ENCODE data around the gene CNTLN.
A peak's percentile ranks its signal among the peaks of the same experiment; 100 is the strongest.
"Not testable (repeated sequence)": the region's sequence is repeated elsewhere in the genome, so short reads cannot be mapped to it uniquely, and the experiment has no call there.

The CNTLN gene

DNA sequence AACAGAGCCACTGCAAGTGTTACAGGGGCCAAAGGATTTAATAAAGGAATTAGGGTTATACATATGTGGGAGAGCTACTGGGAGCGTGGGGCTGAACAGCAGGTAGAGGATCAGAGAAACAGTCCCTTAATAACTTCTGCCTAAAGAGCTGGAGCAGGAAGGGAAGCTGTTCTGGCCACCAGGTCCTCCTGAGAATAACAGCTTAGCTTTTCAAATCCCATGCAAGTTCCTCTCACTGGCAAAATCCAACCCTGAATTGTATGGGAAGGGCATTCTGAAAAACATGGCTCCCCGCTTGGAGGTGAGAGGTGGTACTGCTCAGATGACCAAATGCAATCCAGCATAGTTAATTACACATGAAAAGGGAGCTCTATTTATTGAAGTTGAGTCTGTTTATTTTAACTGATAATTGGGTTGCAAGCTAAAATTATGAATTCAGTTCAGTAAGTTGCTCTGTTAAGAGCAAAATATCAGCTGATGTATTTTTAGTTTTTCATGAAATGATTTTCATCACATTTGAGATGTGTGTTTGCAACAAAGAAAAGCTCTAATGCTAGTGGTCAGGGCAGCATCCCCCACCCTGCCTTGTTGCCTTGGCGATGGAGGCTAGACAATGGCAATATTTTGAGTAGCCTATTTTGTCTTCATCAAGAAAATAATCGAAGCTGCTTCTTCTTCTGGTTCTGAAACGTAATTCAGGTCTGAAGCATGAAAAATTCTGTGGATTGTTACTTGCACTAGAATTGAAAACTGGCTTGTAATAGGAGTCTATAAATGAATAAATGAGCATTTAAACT is 385.6 kb downstream of the CNTLN start:
- DNase-seq: peak; percentile 20 to 57

- DNase-seq: no peak
Observed at GRCh38 chr9:17521100-17521855, 386.4 kb downstream of the CNTLN start.

GRCh38 chr9:17526726-17527125 is 391.9 kb downstream of the CNTLN start:
- DNase-seq: not testable (repeated sequence)

GRCh38 chr9:17528859-17529258 is 394.0 kb downstream of the CNTLN start:
- peak; percentile 2 to 37 for DNase-seq

GRCh38 chr9:17531642-17532254 is 396.9 kb downstream of the CNTLN start:
- peak; percentile 27 to 48 for DNase-seq

GRCh38 chr9:17532461-17532860 is 397.6 kb downstream of the CNTLN start:
- peak; percentile 90 to 94 for DNase-seq

DNA sequence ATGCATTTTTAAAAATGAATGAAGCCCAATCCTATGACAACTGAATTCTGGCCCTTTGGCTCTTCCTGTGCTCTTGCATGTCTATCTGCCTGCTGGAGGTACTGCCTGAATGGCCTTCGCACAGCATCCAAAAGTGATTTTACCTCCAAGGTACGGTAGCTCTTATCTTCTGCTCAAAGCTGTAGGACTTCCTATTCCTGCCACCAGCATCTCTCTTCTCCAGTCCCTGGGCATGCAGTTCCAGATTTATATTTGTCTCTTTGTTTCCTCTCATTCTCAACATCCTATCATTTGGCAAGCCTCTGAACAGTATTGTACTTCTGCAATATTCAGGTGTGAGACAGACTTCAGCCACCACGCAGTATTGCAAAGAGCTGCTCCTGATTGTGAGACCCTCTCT is 400.3 kb downstream of the CNTLN start:
- no peak for DNase-seq

- DNase-seq: no peak
Observed at GRCh38 chr9:17536027-17536426, 401.2 kb downstream of the CNTLN start.

- no peak for DNase-seq
Observed at GRCh38 chr9:17551023-17551422, 416.2 kb downstream of the CNTLN start.

Data from NCI-H524 (cell line).